Adrenal gland (tissue), 12 donors: ENCODE data around the gene ERICH6. TPM values are rescaled to one million over a fixed set of nuclear protein-coding genes. Genes with fewer than 3 reads are reported as not detected.

Experiments
- DNase-seq, 7 donors: peaks; one replicate each; pipeline ENCODE4 v3.0.0-alpha.2; 2019 to 2020
- H3K27ac ChIP-seq, 5 donors: fragments of 200-600 bp; sonication (generic) in 4 of 5; 1 replicate in 3 of 5; 2 replicates in 2 of 5; pipeline versions ENCODE4 v1.5.1 to v1.8.0; 2016 to 2020; ENCODE audit warnings: mild to moderate bottlenecking in 1 of 5
- H3K27me3 ChIP-seq: fragments of 200-600 bp; 2 replicates; pipeline ENCODE4 v1.8.0; 2021
- H3K36me3 ChIP-seq, 2 donors: fragments of 200-600 bp; replicated peaks in 1 of 2; 1 replicate in 1 of 2; 2 replicates in 1 of 2; pipeline versions ENCODE4 v1.5.1 to v1.8.0; 2018 to 2022
- H3K4me1 ChIP-seq, 2 donors: fragments of 200-600 bp; replicated peaks in 1 of 2; 1 replicate in 1 of 2; 2 replicates in 1 of 2; pipeline versions ENCODE4 v1.5.1 to v1.8.0; 2018 to 2021
- H3K4me3 ChIP-seq, 4 donors: fragments of 200-600 bp; sonication (generic) in 3 of 4; one replicate each; pipeline ENCODE4 v1.5.1; 2016 to 2018
- H3K9me3 ChIP-seq, 3 donors: fragments of 200-600 bp; sonication (generic) in 1 of 3; replicated peaks in 1 of 3; 1 replicate in 2 of 3; 2 replicates in 1 of 3; pipeline versions ENCODE4 v1.5.1 to v1.8.0; 2016 to 2021
- POLR2A ChIP-seq, 2 donors: fragments of 450-650 bp; IDR thresholded peaks; one replicate each; pipeline ENCODE4 v1.6.1; 2017; ENCODE audit warnings: antibody characterized with exemption in 2 of 2, mild to moderate bottlenecking in 2 of 2, moderate library complexity in 1 of 2
- WGBS, 4 donors: extraction: QIAGEN DNeasy Blood & Tissue Kit in 2 of 4; methylation state at CpG; one replicate each; pipeline versions ENCODE4 v1.1.5 to v1.1.7; 2013 to 2017; 5-methylcytosine and 5-hydroxymethylcytosine counted together
- intact Hi-C, 2 donors: fragments of 100-400 bp; cut with DNase I; formaldehyde crosslinking; loops; one replicate each; pipeline versions ENCODE4 v1.14.1 to v1.15.0; 2022 to 2023
- polyA plus RNA-seq, 3 donors: library from polyadenylated mRNA; stranded (reverse); fragments of 200-250 nt in 2 of 3; fragments of 350-450 nt in 1 of 3; fragmentation: Illumina TruSeq in 1 of 3; extraction: RNeasy Lipid Tissue Mini Kit (QIAGEN cat#74804) in 1 of 3; gene quantifications; one replicate each; pipeline ENCODE4 v1.2.3, GENCODE V29; 2013 to 2014
- total RNA-seq, 9 donors: library from RNA; depleted of rRNA in 4 of 9; stranded (reverse); fragments of >200 nt in 4 of 9; fragments of 120-200 nt in 1 of 9; fragmentation: NEBNext Ultra II Directional in 1 of 9; extraction: Animal tissue kit (Norgen Biotek cat#: 25700) in 1 of 9; gene quantifications; one replicate each; pipeline versions ENCODE4 v1.1.0 to v1.2.4, GENCODE V29; 2013 to 2023
- TF ChIP-seq, protein P1 (sequence below), 6 experiments: fragments of 450-650 bp in 4 of 6; fragments of 200-600 bp in 2 of 6; sonication (generic) in 1 of 6; IDR thresholded peaks; 1 replicate in 5 of 6; 2 replicates in 1 of 6; pipeline versions ENCODE4 v1.5.1 to v1.8.0; 2016 to 2021; ENCODE audit warnings: antibody characterized with exemption in 6 of 6, mild to moderate bottlenecking in 2 of 6, moderate library complexity in 1 of 6
- donor health status: healthy with polysubstance abuse.
- donor health status: Bipolar disorder and iron deficiency.
- donor health status: DM: yes; HTN: yes; CAD: no.
- donor health status: DM: no; HTN: no; CAD: no.
- donor health status: DM: no; HTN: no; CAD: no.
- donor health status: DM: yes; HTN: yes; CAD: no.

Gene ERICH6
- total and polyA plus RNA-seq, 12 donors = 0.22 to 0.55 (median 0.46) TPM; not detected in 8

DNA sequence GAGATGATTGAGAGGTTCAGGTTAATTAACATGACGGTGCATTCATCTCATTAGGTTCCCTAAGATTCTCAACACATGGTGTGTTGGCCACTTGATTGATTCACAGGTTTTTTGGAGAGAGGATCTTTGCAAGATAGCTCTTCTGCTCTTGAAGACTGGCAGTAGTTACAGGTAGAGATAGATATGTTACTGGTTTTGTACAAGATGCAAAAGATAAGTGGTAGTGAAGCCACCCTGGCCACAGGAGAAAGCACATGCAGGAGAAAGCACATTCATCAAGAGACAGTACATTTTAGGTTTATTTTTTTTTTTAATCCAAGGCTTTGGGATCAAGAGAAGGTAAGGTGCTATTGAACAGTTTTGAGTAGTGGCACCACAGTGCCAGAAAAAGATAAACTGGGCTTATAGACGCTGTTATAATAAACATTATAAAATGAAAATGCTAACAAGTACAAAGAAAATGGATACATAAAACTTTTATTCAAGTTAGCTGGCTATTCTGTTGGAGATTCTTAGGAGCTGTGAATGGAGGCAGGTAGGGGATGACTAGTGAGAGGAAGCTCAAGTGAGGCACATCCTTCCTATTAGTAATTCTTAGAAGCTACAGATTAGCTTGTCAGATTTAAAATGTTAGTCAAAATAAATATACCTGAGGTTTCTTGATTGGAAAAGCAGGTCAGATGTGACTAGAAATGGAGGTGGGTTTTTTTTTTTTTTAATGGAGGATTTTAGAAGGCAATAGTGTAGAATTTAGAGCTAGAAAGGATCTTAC lies 89.8 kb downstream of the ERICH6 start:
- WGBS, 4 donors = 95 to 98% (median 97%) methylated on average over 2 of the region's 2 CpGs
- peaks cover 0 to 10% of the 10 kb centered on the region in 2 donors for H3K36me3 ChIP-seq
- H3K27me3 ChIP-seq = no peaks in the 10 kb centered on the region
- H3K4me1 ChIP-seq = peaks cover 5 to 33% of the 10 kb centered on the region in 2 donors
- no peak for DNase-seq
- intact Hi-C loops = no loop called here
- TF ChIP-seq, protein P1, sequence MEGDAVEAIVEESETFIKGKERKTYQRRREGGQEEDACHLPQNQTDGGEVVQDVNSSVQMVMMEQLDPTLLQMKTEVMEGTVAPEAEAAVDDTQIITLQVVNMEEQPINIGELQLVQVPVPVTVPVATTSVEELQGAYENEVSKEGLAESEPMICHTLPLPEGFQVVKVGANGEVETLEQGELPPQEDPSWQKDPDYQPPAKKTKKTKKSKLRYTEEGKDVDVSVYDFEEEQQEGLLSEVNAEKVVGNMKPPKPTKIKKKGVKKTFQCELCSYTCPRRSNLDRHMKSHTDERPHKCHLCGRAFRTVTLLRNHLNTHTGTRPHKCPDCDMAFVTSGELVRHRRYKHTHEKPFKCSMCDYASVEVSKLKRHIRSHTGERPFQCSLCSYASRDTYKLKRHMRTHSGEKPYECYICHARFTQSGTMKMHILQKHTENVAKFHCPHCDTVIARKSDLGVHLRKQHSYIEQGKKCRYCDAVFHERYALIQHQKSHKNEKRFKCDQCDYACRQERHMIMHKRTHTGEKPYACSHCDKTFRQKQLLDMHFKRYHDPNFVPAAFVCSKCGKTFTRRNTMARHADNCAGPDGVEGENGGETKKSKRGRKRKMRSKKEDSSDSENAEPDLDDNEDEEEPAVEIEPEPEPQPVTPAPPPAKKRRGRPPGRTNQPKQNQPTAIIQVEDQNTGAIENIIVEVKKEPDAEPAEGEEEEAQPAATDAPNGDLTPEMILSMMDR (IDR thresholded peaks at IDR 0.05) = no peak
- TF ChIP-seq POLR2A (IDR thresholded peaks at IDR 0.05) = no peak
- H3K4me3 ChIP-seq = no peak overlapping the region
- no peak overlapping the region for H3K27ac ChIP-seq
- no peaks in the 10 kb centered on the region for H3K9me3 ChIP-seq

DNA sequence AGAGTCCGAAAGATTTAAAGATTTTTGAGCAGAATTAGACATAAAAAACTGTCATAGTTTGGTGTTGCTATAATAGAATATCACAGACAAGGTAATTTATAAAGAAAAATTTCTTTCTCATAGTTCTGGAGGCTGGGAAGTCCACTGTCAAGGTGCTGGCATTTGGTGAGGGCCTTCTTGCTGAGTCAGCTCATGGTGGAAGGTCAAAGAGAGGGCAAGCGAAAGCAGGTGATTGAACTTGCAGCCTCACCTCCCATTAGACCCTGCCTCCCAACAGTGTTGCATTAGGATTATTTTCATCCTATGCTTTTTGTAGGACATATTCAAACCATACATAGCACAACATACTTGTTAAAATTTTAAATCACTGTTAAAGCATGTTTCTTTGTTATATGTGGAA lies 90.7 kb downstream of the ERICH6 start:
- peak in 1 of 7 donors; percentile 27 for DNase-seq
- peaks cover 5 to 41% of the 10 kb centered on the region in 2 donors for H3K4me1 ChIP-seq
- H3K9me3 ChIP-seq = no peaks in the 10 kb centered on the region
- H3K36me3 ChIP-seq = peaks cover 0 to 6% of the 10 kb centered on the region in 2 donors
- TF ChIP-seq, protein P1 (IDR thresholded peaks at IDR 0.05) = no peak
- TF ChIP-seq POLR2A (IDR thresholded peaks at IDR 0.05) = no peak
- intact Hi-C loops = no loop called here
- H3K4me3 ChIP-seq = no peak overlapping the region
- WGBS, 4 donors = 64 to 78% (median 69%) methylated on average over 2 of the region's 2 CpGs
- H3K27ac ChIP-seq = peak overlapping the region in 1 of 5 donors; percentile 2
- H3K27me3 ChIP-seq = no peaks in the 10 kb centered on the region

DNA sequence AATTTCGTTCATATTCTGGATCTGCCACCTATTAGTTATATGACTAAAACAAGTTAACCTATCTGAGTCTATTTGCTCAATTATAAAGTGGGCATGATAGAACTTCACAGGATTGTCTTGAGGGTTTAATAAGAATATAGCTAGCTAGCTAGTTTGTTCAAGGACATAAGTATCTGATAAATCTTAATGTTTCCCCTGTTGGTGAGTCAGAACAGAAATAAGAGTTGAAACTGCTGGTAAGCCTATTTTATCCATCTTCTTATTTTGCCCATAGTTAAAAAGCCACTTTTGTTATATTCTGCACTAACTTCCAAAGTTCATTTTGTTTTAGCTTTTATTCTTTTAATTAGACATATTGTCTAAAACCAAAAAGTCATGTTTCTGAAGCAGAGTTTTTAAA lies 91.2 kb downstream of the ERICH6 start:
- no peaks in the 10 kb centered on the region for H3K27me3 ChIP-seq
- H3K9me3 ChIP-seq = no peaks in the 10 kb centered on the region
- peaks cover 0 to 6% of the 10 kb centered on the region in 2 donors for H3K36me3 ChIP-seq
- H3K27ac ChIP-seq = no peak overlapping the region
- TF ChIP-seq POLR2A (IDR thresholded peaks at IDR 0.05) = no peak
- TF ChIP-seq, protein P1 (IDR thresholded peaks at IDR 0.05) = no peak
- intact Hi-C loops = no loop called here
- 58 to 75% (median 69%) methylated on average over 1 of the region's 1 CpG for WGBS, 4 donors
- no peak for DNase-seq
- peaks cover 5 to 46% of the 10 kb centered on the region in 2 donors for H3K4me1 ChIP-seq
- H3K4me3 ChIP-seq = no peak overlapping the region

DNA sequence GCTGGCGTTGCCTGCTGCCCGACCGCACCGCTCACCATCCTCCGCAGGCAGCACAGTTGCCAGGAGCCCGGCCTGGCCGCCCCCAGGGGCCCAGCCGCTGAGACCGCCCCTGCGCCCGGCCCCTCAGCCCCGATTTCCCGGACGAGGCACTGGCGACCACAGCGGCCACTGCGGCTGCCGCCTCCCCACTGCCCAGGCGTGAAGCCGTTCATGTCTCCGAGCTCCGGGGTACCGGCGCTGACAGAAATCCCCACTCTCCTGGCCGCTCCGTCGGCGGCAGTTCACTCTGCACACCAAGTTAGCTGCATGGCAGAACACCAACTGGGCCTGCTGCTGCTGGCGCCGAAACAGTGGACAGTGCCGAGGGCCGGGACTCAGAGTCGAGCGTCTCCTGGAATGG lies 92.1 kb downstream of the ERICH6 start:
- Histone ChIP-seq H3K27me3 (no peaks in the 10 kb centered on the region), H3K9me3 (no peaks in the 10 kb centered on the region), H3K27ac (no peak overlapping the region), H3K36me3 (peaks cover 0 to 6% of the 10 kb centered on the region in 2 donors), H3K4me3 (no peak overlapping the region), H3K4me1 (peaks cover 5 to 55% of the 10 kb centered on the region in 2 donors)
- TF ChIP-seq, protein P1 (IDR thresholded peaks at IDR 0.05) = no peak
- TF ChIP-seq POLR2A (IDR thresholded peaks at IDR 0.05) = no peak
- DNase-seq = no peak
- WGBS, 4 donors = 98 to 100% (median 99%) methylated on average over 19 to 34 of the region's 34 CpGs
- intact Hi-C loops = no loop called here
